CD4-positive, alpha-beta memory T cell (primary cell): ENCODE data around the gene GOLGA5. TPM values are rescaled to one million over a fixed set of nuclear protein-coding genes. Genes with fewer than 3 reads are reported as not detected.
A peak's percentile ranks its signal among the peaks of the same experiment; 100 is the strongest.

Experiments
- CTCF ChIA-PET: fragments of 350-600 bp; sonication (Branson Sonifier 250); formaldehyde crosslinking; loops from one replicate; lab custom pipeline; 2021; ENCODE audit warnings: inconsistent platforms; ENCODE audit not compliant: partially characterized antibody; lab: Charles Lee
- POLR2A ChIA-PET: fragments of 350-600 bp; sonication (Branson Sonifier 250); formaldehyde crosslinking; loops from one replicate; lab custom pipeline; 2021; ENCODE audit not compliant: partially characterized antibody; lab: Charles Lee
- DNase-seq, 5 donors: peaks; one replicate each; pipeline versions ENCODE4 v3.0.0 to v3.0.0-alpha.2; 2020 to 2022; ENCODE audit warnings: mixed read lengths in 1 of 5
- H3K27ac ChIP-seq: one replicate; pipeline ENCODE4 v1.7.0; 2013; ENCODE audit warnings: low read depth, low read length
- H3K27me3 ChIP-seq: 2 replicates; pipeline ENCODE4 v1.7.0; 2013; ENCODE audit warnings: mild to moderate bottlenecking, low read length, moderate library complexity; ENCODE audit not compliant: insufficient read depth
- H3K36me3 ChIP-seq: 2 replicates; pipeline ENCODE4 v1.7.0; 2013; ENCODE audit warnings: mild to moderate bottlenecking, low read length, moderate library complexity; ENCODE audit not compliant: insufficient read depth
- H3K4me1 ChIP-seq: 2 replicates; pipeline ENCODE4 v1.7.0; 2013; ENCODE audit warnings: mild to moderate bottlenecking, low read length, moderate library complexity; ENCODE audit not compliant: insufficient read depth
- H3K4me3 ChIP-seq, 2 donors: one replicate each; pipeline ENCODE4 v1.7.0; 2013; ENCODE audit warnings: low read length in 2 of 2, mild to moderate bottlenecking in 1 of 2
- H3K9me3 ChIP-seq, 2 donors: one replicate each; pipeline ENCODE4 v1.7.0; 2013; ENCODE audit warnings: low read length in 2 of 2, control low read depth in 1 of 2; ENCODE audit not compliant: control insufficient read depth in 1 of 2
- H3K27ac Mint-ChIP-seq, 7 donors: one replicate each; pipeline ENCODE4 v1.8.0; 2020 to 2021; ENCODE audit warnings: mixed read lengths in 7 of 7, mild to moderate bottlenecking in 6 of 7, inconsistent platforms in 3 of 7, moderate library complexity in 3 of 7
- H3K27me3 Mint-ChIP-seq, 2 donors: one replicate each; pipeline ENCODE4 v1.8.0; 2020 to 2021; ENCODE audit warnings: mixed read lengths in 2 of 2
- H3K36me3 Mint-ChIP-seq, 2 donors: one replicate each; pipeline ENCODE4 v1.8.0; 2020 to 2021; ENCODE audit warnings: mixed read lengths in 2 of 2, inconsistent platforms in 1 of 2, mild to moderate bottlenecking in 1 of 2
- H3K4me1 Mint-ChIP-seq, 4 donors: one replicate each; pipeline ENCODE4 v1.8.0; 2020 to 2021; ENCODE audit warnings: mixed read lengths in 4 of 4, mild to moderate bottlenecking in 1 of 4
- H3K4me3 Mint-ChIP-seq, 8 donors: one replicate each; pipeline ENCODE4 v1.8.0; 2020 to 2021; ENCODE audit warnings: mixed read lengths in 8 of 8, mild to moderate bottlenecking in 7 of 8, moderate library complexity in 6 of 8, inconsistent platforms in 3 of 8
- H3K9me3 Mint-ChIP-seq, 8 donors: one replicate each; pipeline ENCODE4 v1.8.0; 2020 to 2021; ENCODE audit warnings: mixed read lengths in 8 of 8, mild to moderate bottlenecking in 5 of 8, inconsistent platforms in 3 of 8, moderate library complexity in 1 of 8
- intact Hi-C: fragments of 100-400 bp; cut with micrococcal nuclease; formaldehyde crosslinking; loops from one replicate; pipeline ENCODE4 v1.15.1; 2023
- polyA plus RNA-seq, 2 donors: library from polyadenylated mRNA; unstranded; fragments of 300-500 nt; fragmentation: Illumina TruSeq; gene quantifications; one replicate each; pipeline ENCODE4 v1.2.3, GENCODE V29; 2021
- total RNA-seq, 2 experiments: library from RNA; stranded (reverse); gene quantifications; one replicate each; pipeline ENCODE4 v1.2.3, GENCODE V29; 2021

The GOLGA5 gene
- total and polyA plus RNA-seq, 4 experiments from 2014 or later: 18.0 to 29.8 (median 27.1) TPM

DNA sequence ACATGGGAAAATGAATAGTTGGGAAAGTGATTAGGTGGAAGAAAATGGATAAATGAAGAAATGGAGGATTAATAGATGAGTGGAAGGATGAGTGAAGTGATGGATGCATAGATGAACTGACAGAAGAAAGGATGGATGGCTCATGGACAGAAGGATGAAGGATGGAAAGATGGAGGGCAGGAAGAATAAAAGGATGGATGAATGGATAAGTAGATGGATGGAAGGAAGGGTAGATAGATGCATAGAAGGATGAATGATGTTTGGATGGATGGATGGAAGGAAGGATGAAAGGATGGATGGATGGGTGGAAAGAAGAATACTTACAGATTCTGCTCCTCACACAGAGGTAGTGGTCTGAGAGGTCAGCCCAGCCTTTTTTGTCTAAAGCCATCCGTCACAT is 93.1 kb downstream of the GOLGA5 start:
- DNase-seq: no peak
- Histone ChIP-seq H3K4me1 (peaks cover 10% of the 10 kb centered on the region), H3K9me3 (no peaks in the 10 kb centered on the region), H3K36me3 (no peaks in the 10 kb centered on the region), H3K27me3 (no peaks in the 10 kb centered on the region), H3K4me3 (no peak overlapping the region), H3K27ac (no peak overlapping the region)
- H3K27me3 Mint-ChIP-seq: peaks cover 6 to 13% of the 10 kb centered on the region in 2 donors
- ChIA-PET POLR2A (no interaction called here), CTCF (no interaction called here)
- no peak overlapping the region for H3K4me3 Mint-ChIP-seq
- no peak overlapping the region for H3K27ac Mint-ChIP-seq
- intact Hi-C loops: no loop called here
- H3K36me3 Mint-ChIP-seq: no peaks in the 10 kb centered on the region
- peaks cover 0 to 5% (median under 1%) of the 10 kb centered on the region in 8 donors for H3K9me3 Mint-ChIP-seq
- peaks cover 2 to 10% (median 5%) of the 10 kb centered on the region in 4 donors for H3K4me1 Mint-ChIP-seq

DNA sequence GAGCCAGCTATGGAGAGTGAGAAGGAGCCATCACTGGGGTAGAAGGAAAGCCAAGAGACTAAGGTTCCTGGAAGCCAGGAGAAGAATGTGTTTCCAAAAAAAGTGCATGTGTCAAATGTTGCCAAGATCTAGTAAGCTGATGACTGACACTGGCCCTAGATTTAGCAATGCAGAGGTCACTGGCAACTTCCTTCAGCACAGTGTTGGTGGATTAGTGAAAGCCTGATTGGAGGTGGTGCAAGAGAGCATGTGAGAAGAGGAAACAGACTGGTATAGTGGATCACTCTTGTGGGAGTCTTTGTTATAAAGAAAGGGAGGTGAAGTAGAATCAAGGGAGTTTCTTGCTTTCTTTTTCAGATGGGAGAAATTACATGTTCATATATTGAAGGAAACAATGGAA is 94.8 kb downstream of the GOLGA5 start:
- peaks cover 10% of the 10 kb centered on the region for H3K4me1 ChIP-seq
- no peak for DNase-seq
- H3K36me3 ChIP-seq: no peaks in the 10 kb centered on the region
- ChIA-PET POLR2A (no interaction called here), CTCF (no interaction called here)
- H3K4me3 ChIP-seq: no peak overlapping the region
- no peaks in the 10 kb centered on the region for H3K27me3 ChIP-seq
- H3K4me1 Mint-ChIP-seq: peaks cover 2 to 10% (median 5%) of the 10 kb centered on the region in 4 donors
- peaks cover 0 to 1% of the 10 kb centered on the region in 2 donors for H3K36me3 Mint-ChIP-seq
- H3K27ac Mint-ChIP-seq: peak overlapping the region in 1 of 7 donors; percentile 3
- peaks cover 0 to 18% (median 10%) of the 10 kb centered on the region in 8 donors for H3K9me3 Mint-ChIP-seq
- intact Hi-C loops: no loop called here
- H3K27ac ChIP-seq: no peak overlapping the region
- no peak overlapping the region for H3K4me3 Mint-ChIP-seq
- no peaks in the 10 kb centered on the region for H3K9me3 ChIP-seq
- H3K27me3 Mint-ChIP-seq: peaks cover 6 to 13% of the 10 kb centered on the region in 2 donors

Other genes with a start within 250 kb of the GOLGA5 start
- gene LGMN, start 45.7 kb upstream of the GOLGA5 start, total RNA-seq: 10 to 100 TPM; 14.0 TPM
- 10 to 100 TPM in 1 of 2 donors, 1 to 10 TPM in 1; 9.6 to 10.6 TPM for gene LGMN, start 45.7 kb upstream of the GOLGA5 start, polyA plus RNA-seq
- not detected for gene CHGA, start 128.8 kb downstream of the GOLGA5 start, total RNA-seq
- gene CHGA, start 128.8 kb downstream of the GOLGA5 start, polyA plus RNA-seq: not detected